Lower leg skin (tissue), 4 donors: ENCODE data around the gene RHEBL1. TPM values are rescaled to one million over a fixed set of nuclear protein-coding genes. Genes with fewer than 3 reads are reported as not detected.

ENCODE experiments used
- DNase-seq, 2 donors: peaks; one replicate each; pipeline ENCODE4 v3.0.0-alpha.2; 2019; ENCODE audit warnings: low spot score in 2 of 2
- H3K4me3 ChIP-seq: fragments of 200-600 bp; sonication (generic); 2 replicates; pipeline ENCODE4 v1.5.1; 2017; ENCODE audit warnings: mild to moderate bottlenecking, low read depth; ENCODE audit not compliant: poor library complexity, severe bottlenecking
- POLR2A ChIP-seq, 2 donors: fragments of 450-650 bp; IDR thresholded peaks; one replicate each; pipeline ENCODE4 v1.6.1; 2016 to 2017; ENCODE audit warnings: antibody characterized with exemption in 2 of 2, mild to moderate bottlenecking in 1 of 2, moderate library complexity in 1 of 2
- WGBS, 2 donors: methylation state at CpG; one replicate each; pipeline ENCODE4 v1.1.5; 2018; 5-methylcytosine and 5-hydroxymethylcytosine counted together
- intact Hi-C: fragments of 100-400 bp; cut with DNase I; formaldehyde crosslinking; loops from one replicate; pipeline ENCODE4 v1.15.0; 2023; ENCODE audit warnings: low total_unique reads
- total RNA-seq, 4 donors: library from RNA; depleted of rRNA; stranded (reverse); fragments of >200 nt; gene quantifications; one replicate each; pipeline ENCODE4 v1.1.0, GENCODE V29; 2016
- TF ChIP-seq, protein P1 (sequence below), 3 donors: fragments of 450-650 bp; IDR thresholded peaks; one replicate each; pipeline ENCODE4 v1.5.1; 2016; ENCODE audit warnings: antibody characterized with exemption in 3 of 3, mild to moderate bottlenecking in 3 of 3, moderate library complexity in 2 of 3

RHEBL1 gene
- total RNA-seq, 4 donors from 2014 or later = 1.4 to 2.1 (median 1.9) TPM

DNA sequence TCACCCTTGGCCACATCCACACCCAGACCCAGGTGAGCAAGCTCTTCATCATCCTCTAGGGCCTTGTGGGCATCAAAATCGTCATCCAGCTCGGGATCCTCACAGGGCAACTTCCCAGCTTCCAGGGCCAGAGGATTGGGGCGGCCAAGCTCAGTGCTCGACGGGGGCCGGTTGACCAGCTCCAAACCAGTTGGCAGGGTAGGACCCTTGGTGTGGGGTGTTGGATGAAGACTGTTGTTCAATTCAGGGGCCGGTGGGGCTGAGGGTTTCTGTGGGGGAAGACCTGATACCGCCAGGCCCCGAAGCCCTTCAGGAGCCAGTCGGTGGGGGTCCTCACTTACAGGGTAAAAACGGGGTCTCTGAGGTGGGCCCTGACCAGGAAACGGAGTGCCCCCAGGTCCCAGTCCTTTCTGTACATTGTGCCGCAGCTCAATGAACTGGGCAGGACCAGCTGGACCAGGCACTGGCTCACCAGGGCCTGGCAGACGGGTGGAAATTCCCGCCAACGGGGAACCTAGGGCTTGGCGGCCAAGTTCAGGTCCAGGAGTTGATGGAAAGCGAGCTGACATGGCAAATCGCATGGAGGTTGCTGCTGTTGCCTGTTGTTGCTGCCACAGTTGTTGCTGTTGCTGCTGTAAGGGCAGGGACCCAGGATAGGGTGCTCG is 31.4 kb downstream of the RHEBL1 start:
- intact Hi-C loops = no loop called here
- WGBS, 2 donors = 90 to 93% methylated on average over 19 to 20 of the region's 20 CpGs
- no peak for DNase-seq
- TF ChIP-seq POLR2A (IDR thresholded peaks at IDR 0.05) = no peak
- TF ChIP-seq, protein P1, sequence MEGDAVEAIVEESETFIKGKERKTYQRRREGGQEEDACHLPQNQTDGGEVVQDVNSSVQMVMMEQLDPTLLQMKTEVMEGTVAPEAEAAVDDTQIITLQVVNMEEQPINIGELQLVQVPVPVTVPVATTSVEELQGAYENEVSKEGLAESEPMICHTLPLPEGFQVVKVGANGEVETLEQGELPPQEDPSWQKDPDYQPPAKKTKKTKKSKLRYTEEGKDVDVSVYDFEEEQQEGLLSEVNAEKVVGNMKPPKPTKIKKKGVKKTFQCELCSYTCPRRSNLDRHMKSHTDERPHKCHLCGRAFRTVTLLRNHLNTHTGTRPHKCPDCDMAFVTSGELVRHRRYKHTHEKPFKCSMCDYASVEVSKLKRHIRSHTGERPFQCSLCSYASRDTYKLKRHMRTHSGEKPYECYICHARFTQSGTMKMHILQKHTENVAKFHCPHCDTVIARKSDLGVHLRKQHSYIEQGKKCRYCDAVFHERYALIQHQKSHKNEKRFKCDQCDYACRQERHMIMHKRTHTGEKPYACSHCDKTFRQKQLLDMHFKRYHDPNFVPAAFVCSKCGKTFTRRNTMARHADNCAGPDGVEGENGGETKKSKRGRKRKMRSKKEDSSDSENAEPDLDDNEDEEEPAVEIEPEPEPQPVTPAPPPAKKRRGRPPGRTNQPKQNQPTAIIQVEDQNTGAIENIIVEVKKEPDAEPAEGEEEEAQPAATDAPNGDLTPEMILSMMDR (IDR thresholded peaks at IDR 0.05) = no peak
- no peak overlapping the region for H3K4me3 ChIP-seq

DNA sequence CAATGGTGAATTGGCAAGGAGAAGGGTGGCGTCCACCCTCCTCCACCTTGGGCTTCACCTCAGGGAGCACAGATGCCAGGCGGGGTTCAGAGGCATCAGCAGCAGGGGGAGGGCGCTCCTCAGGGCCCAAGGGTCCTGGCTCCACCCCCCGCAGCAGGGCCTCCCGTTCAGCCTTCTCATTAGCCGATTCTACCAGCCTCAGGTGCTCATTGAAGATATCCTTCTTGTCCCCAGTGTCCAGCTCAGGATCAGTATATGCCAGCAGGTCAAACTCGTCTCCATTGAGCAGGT is 31.9 kb downstream of the RHEBL1 start:
- intact Hi-C loops = no loop called here
- H3K4me3 ChIP-seq = no peak overlapping the region
- no peak for DNase-seq
- TF ChIP-seq POLR2A (IDR thresholded peaks at IDR 0.05) = no peak
- TF ChIP-seq, protein P1 (IDR thresholded peaks at IDR 0.05) = no peak
- WGBS, 2 donors = 88 to 96% methylated on average over 7 of the region's 7 CpGs

DNA sequence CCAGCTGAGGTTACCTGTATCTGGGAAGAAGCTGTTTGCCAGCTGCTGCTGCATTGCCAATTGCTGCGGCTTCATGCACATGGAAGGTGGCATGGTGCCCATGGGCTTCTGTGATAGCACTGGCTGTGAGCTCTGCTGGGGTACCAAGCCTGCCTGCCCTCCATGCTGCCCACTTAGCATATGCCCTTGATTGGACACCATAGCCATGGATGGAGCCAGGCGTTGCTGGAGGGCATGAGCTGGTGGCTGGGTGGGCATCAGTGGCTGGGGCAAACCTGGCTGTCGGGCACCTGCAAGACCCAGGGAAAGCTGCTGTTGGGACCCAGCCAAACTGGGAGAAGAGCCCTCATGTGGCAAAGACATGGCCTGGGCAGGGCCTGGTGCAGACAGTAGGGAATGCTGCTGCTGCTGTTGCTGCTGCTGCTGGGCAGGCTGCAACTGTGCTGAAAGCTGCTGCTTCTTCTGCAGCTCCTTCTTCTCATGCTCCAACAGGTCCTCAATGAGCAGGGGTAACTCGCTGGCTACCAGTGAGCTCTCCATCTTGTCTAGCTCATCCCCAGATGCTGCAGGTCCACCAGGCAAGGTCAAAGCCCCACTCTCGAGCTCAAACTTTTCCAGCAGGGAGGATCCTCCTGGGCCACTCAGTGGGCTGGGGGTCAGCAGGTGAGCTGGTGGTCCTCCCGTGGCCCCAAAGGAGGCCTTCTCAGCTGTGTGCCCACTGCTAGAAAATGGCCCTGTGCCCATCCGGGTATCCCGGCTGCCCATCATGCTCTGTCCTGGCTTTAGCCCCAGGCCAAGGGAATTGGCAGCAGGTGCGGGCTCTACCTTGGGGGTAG is 32.5 kb downstream of the RHEBL1 start:
- TF ChIP-seq POLR2A (IDR thresholded peaks at IDR 0.05) = no peak
- TF ChIP-seq, protein P1 (IDR thresholded peaks at IDR 0.05) = no peak
- DNase-seq = no peak
- intact Hi-C loops = no loop called here
- no peak overlapping the region for H3K4me3 ChIP-seq
- 85 to 86% methylated on average over 9 of the region's 9 CpGs for WGBS, 2 donors

DNA sequence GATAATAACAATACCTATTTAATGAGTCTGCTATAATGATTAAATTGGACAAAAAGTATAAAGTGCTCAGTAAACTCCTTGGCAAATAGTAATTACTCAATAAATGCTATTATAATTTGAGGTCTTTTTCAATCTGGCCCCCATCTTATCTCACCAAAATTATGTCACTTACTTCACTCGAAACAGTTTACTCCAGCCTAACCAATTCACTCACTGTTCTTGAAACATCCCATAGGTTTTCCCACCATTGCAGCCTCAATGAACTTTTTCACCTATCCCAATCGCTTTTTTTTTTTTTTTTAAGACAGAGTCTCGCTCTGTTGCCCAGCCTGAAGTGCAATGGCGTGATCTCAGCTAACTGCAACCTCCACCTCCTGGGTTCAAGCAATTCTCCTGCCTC is 33.8 kb downstream of the RHEBL1 start:
- TF ChIP-seq POLR2A (IDR thresholded peaks at IDR 0.05) = no peak
- TF ChIP-seq, protein P1 (IDR thresholded peaks at IDR 0.05) = no peak
- intact Hi-C loops = no loop called here
- H3K4me3 ChIP-seq = no peak overlapping the region
- DNase-seq = no peak
- WGBS, 2 donors = 69 to 94% methylated on average over 4 of the region's 4 CpGs

DNA sequence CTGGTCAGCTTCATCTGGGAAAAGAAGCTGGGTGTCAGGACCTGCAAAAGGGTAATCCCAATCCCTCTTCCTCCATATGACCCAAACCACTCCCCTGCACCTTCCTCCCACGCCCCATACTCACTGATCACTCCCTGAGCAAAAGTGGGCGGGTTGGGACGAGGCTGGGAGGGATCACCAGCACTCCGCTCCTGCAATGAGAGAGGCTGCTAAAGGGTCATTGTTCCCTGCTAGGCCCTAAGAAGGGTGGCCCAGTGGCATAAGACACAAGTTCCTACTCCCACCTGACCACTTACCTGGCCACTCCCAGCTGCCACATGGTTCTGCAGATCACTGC is 35.5 kb downstream of the RHEBL1 start:
- intact Hi-C loops = no loop called here
- no peak for DNase-seq
- 66 to 69% methylated on average over 4 of the region's 4 CpGs for WGBS, 2 donors
- TF ChIP-seq POLR2A (IDR thresholded peaks at IDR 0.05) = no peak
- TF ChIP-seq, protein P1 (IDR thresholded peaks at IDR 0.05) = no peak
- H3K4me3 ChIP-seq = no peak overlapping the region
